ENCODE data around the gene TUBB3.

- TF ChIP-seq CTCF (IDR thresholded peaks at IDR 0.05) (no peak), EZH2 (IDR thresholded peaks at IDR 0.05; ENCODE audit: borderline replicate concordance, insufficient read depth, low read depth, low read length, poor library complexity, severe bottlenecking) (no peak)
These were observed 5.2 kb upstream of the TUBB3 start for GRCh38 chr16:89917773-89918452.

All from B cell (primary cell).